ENCODE results near the gene HYAL3. TPM values are rescaled to one million over a fixed set of nuclear protein-coding genes. Genes with fewer than 3 reads are reported as not detected.

The HYAL3 gene
- total and polyA plus RNA-seq, 2 of the 8 experiments (the other 6 are each of a cell fraction or from before 2014, with no cell fraction given), result 3.2 to 12.2 TPM

- TF ChIP-seq SIN3A (conservative IDR thresholded peaks at IDR 0.05 in 1 of 2, IDR thresholded peaks at IDR 0.05 in 1 of 2; ENCODE audit: low read depth in 1 of 2, low read length in 2 of 2) (peak in 1 of 2 experiments; percentile 58; a peak in 1 of 4 replicates), BACH1 (IDR thresholded peaks at IDR 0.05; ENCODE audit: low read length) (no peak), RAD21 (IDR thresholded peaks at IDR 0.05 in 1 of 2, conservative IDR thresholded peaks at IDR 0.05 in 1 of 2; ENCODE audit: low read depth in 2 of 2, low read length in 2 of 2) (peak; percentile 80 to 88), CREB1 (IDR thresholded peaks at IDR 0.05) (0 out of 2 replicates have a peak, but pooled peaks have one; percentile 33), PHF8 (conservative IDR thresholded peaks at IDR 0.05; ENCODE audit: low read depth, low read length) (no peak), CTCF (IDR thresholded peaks at IDR 0.05; ENCODE audit: control extremely low read depth in 1 of 3, insufficient read depth in 1 of 3, low read depth in 1 of 3, low read length in 3 of 3) (peak in 2 of 3 experiments; percentile 96; a peak in 3 of 4 replicates)
Measured at GRCh38 chr3:50324351-50325112, 25.3 kb upstream of the HYAL3 start (continued).

All from H1 (cell line).